B cell (primary cell): ENCODE data around the gene LATS1. TPM values are rescaled to one million over a fixed set of nuclear protein-coding genes. Genes with fewer than 3 reads are reported as not detected.
"Not testable (repeated sequence)": the region's sequence is repeated elsewhere in the genome, so short reads cannot be mapped to it uniquely, and the experiment has no call there.

Source experiments
- ATAC-seq: fragments of 200-7000 bp; cut with Tn5 transposase; one replicate; pipeline ENCODE4 v1.10.0; 2021; ENCODE audit warnings: low read depth, mild to moderate bottlenecking, moderate number of reproducible peaks, moderate library complexity
- CTCF ChIA-PET: fragments of 350-600 bp; sonication (Branson Sonifier 250); formaldehyde crosslinking; loops from one replicate; lab custom pipeline; 2021; ENCODE audit warnings: antibody characterized with exemption, inconsistent platforms; lab: Charles Lee
- POLR2A ChIA-PET: fragments of 350-600 bp; sonication (Branson Sonifier 250); formaldehyde crosslinking; loops from one replicate; lab custom pipeline; 2021; ENCODE audit warnings: antibody characterized with exemption; lab: Charles Lee
- DNase-seq: peaks from one replicate; pipeline ENCODE4 v3.0.0; 2013
- H2AFZ ChIP-seq: 2 replicates; pipeline ENCODE4 v1.6.1; 2012; ENCODE audit warnings: mild to moderate bottlenecking, low read depth, low read length; ENCODE audit not compliant: insufficient read depth, poor library complexity, severe bottlenecking
- H3K27ac ChIP-seq, 2 donors: 1 replicate in 1 of 2; 2 replicates in 1 of 2; pipeline ENCODE4 v1.5.1; 2012 to 2013; ENCODE audit warnings: low read length in 2 of 2, mild to moderate bottlenecking in 2 of 2, moderate library complexity in 1 of 2
- H3K27me3 ChIP-seq, 4 experiments: fragments of 200-600 bp in 1 of 4; sonication (generic) in 1 of 4; replicated peaks in 1 of 4; 1 replicate in 2 of 4; 2 replicates in 2 of 4; pipeline versions ENCODE4 v1.6.1 to v1.7.0; 2013 to 2016; ENCODE audit warnings: low read length in 3 of 4, mild to moderate bottlenecking in 2 of 4, mixed read lengths in 1 of 4, moderate library complexity in 1 of 4; ENCODE audit not compliant: insufficient read depth in 4 of 4, control insufficient read depth in 3 of 4; ENCODE audit errors: control extremely low read depth in 1 of 4
- H3K36me3 ChIP-seq, 2 experiments: replicated peaks in 1 of 2; 1 replicate in 1 of 2; 2 replicates in 1 of 2; pipeline versions ENCODE4 v1.6.1 to v1.7.1; 2013; ENCODE audit warnings: low read length in 1 of 2; ENCODE audit not compliant: insufficient read depth in 2 of 2, control insufficient read depth in 1 of 2; ENCODE audit errors: control extremely low read depth in 1 of 2, extremely low read depth in 1 of 2
- H3K4me1 ChIP-seq, 2 donors: fragments of 200-600 bp in 1 of 2; sonication (generic) in 1 of 2; 1 replicate in 1 of 2; 2 replicates in 1 of 2; pipeline versions ENCODE4 v1.5.1 to v1.6.1; 2013 to 2017; ENCODE audit warnings: low read length in 2 of 2; ENCODE audit not compliant: control insufficient read depth in 2 of 2, insufficient read depth in 2 of 2
- H3K4me2 ChIP-seq: replicated peaks from 2 replicates; pipeline ENCODE3; 2012; ENCODE audit warnings: mild to moderate bottlenecking, low read depth, low read length; ENCODE audit not compliant: poor library complexity, severe bottlenecking
- H3K4me3 ChIP-seq, 5 experiments: fragments of 200-600 bp in 1 of 5; sonication (generic) in 1 of 5; 1 replicate in 3 of 5; 2 replicates in 2 of 5; pipeline versions ENCODE4 v1.5.1 to v1.7.0; 2011 to 2016; ENCODE audit warnings: low read length in 4 of 5, mild to moderate bottlenecking in 4 of 5, low read depth in 2 of 5, control low read depth in 1 of 5, moderate library complexity in 1 of 5; ENCODE audit not compliant: insufficient read depth in 1 of 5; ENCODE audit errors: control extremely low read depth in 1 of 5, extremely low read depth in 1 of 5
- H3K79me2 ChIP-seq: fragments of 200-600 bp; sonication (generic); one replicate; pipeline ENCODE4 v1.6.0; 2016; ENCODE audit warnings: low read length; ENCODE audit not compliant: control insufficient read depth, insufficient read depth
- H3K9ac ChIP-seq: fragments of 200-600 bp; sonication (generic); 2 replicates; pipeline ENCODE4 v1.6.1; 2017; ENCODE audit warnings: mild to moderate bottlenecking, low read length, moderate library complexity
- H3K9me3 ChIP-seq, 3 donors: one replicate each; pipeline versions ENCODE4 v1.6.1 to v1.7.1; 2013; ENCODE audit warnings: low read length in 2 of 3; ENCODE audit not compliant: control insufficient read depth in 2 of 3, insufficient read depth in 1 of 3; ENCODE audit errors: control extremely low read depth in 1 of 3
- H4K20me1 ChIP-seq: 2 replicates; pipeline ENCODE4 v1.6.0; 2012; ENCODE audit warnings: mild to moderate bottlenecking, low read length; ENCODE audit not compliant: insufficient read depth, control insufficient read depth, poor library complexity, severe bottlenecking
- H3K27ac Mint-ChIP-seq: one replicate; pipeline ENCODE4 v1.8.0; 2021; ENCODE audit warnings: mixed read lengths
- H3K27me3 Mint-ChIP-seq: one replicate; pipeline ENCODE4 v1.8.0; 2021; ENCODE audit warnings: mixed read lengths
- H3K4me1 Mint-ChIP-seq: one replicate; pipeline ENCODE4 v1.8.0; 2021; ENCODE audit warnings: mixed read lengths
- H3K4me3 Mint-ChIP-seq: one replicate; pipeline ENCODE4 v1.8.0; 2021; ENCODE audit warnings: mixed read lengths
- H3K9me3 Mint-ChIP-seq: one replicate; pipeline ENCODE4 v1.8.0; 2022; ENCODE audit warnings: mixed read lengths; ENCODE audit not compliant: insufficient read depth
- EZH2 ChIP-seq: IDR thresholded peaks from 2 replicates; pipeline ENCODE4 v1.6.1; 2012; ENCODE audit warnings: borderline replicate concordance, low read depth, mild to moderate bottlenecking, moderate library complexity, low read length; ENCODE audit not compliant: insufficient read depth, poor library complexity, severe bottlenecking
- WGBS: methylation state at CpG from one replicate; pipeline ENCODE4 v1.1.5; 2013; ENCODE audit warnings: missing lambda C conversion rate; ENCODE audit not compliant: insufficient coverage; 5-methylcytosine and 5-hydroxymethylcytosine counted together
- intact Hi-C: fragments of 100-400 bp; cut with micrococcal nuclease; formaldehyde crosslinking; loops from one replicate; pipeline ENCODE4 v1.10.0; 2022
- polyA plus RNA-seq: library from polyadenylated mRNA; depleted of rRNA; stranded (reverse); fragments of >200 nt; gene quantifications from 2 replicates; pipeline ENCODE4 v1.2.3, GENCODE V29; 2012
- total RNA-seq, 2 donors: library from RNA; stranded (reverse); fragments of 120-200 nt in 1 of 2; gene quantifications; 1 replicate in 1 of 2; 2 replicates in 1 of 2; pipeline versions ENCODE4 v1.2.3 to v1.2.4, GENCODE V29; 2013 to 2022
- TF ChIP-seq, protein P1 (sequence below): fragments of 200-600 bp; IDR thresholded peaks from one replicate; pipeline ENCODE4 v1.8.0; 2022; ENCODE audit warnings: antibody characterized with exemption, mild to moderate bottlenecking

The LATS1 gene
- total and polyA plus RNA-seq, 2 donors (not counting 1 experiment from before 2014, with no cell fraction given): 11.6 to 48.0 TPM

- DNase-seq, H3K9me3 Mint-ChIP-seq, H3K36me3 ChIP-seq, H3K9me3 ChIP-seq, H3K27me3 ChIP-seq, H3K27me3 Mint-ChIP-seq, CTCF ChIA-PET: not testable (repeated sequence)
- intact Hi-C loops: loop anchor here (1.0 to 10.0 kb wide), 3 partner anchors 113 to 1706 kb away; partner anchors contain the start of genes LRP11 and RMND1
- H3K4me3 Mint-ChIP-seq: peak overlapping the region; percentile 90
- Histone ChIP-seq H3K4me2 (peak overlapping the region; percentile 96), H3K4me3 (peak overlapping the region in 4 of 5 experiments; percentile 81 to 95 (median 94)), H3K27ac (peak overlapping the region; percentile 70 to 74), H3K4me1 (peaks cover 23 to 29% of the 10 kb centered on the region in 2 donors), H3K9ac (peak overlapping the region; percentile 74), H2AFZ (peak overlapping the region; percentile 92), H4K20me1 (peaks cover 18% of the 10 kb centered on the region), H3K79me2 (peaks cover 81% of the 10 kb centered on the region)
- peaks cover 32% of the 10 kb centered on the region for H3K4me1 Mint-ChIP-seq
- peak overlapping the region; percentile 91 for H3K27ac Mint-ChIP-seq
- peak; percentile 0 for ATAC-seq
- POLR2A ChIA-PET: interaction anchor here (0.7 kb wide), 1 partner anchor 98 kb away, joined by 4 read pairs; no protein-coding TSS in a partner anchor
- WGBS: under 1% methylated on average over 25 of the region's 38 CpGs
These were observed 31.2 kb upstream of the LATS1 start for GRCh38 chr6:149749082-149749593.

- peaks cover 23 to 29% of the 10 kb centered on the region in 2 donors for H3K4me1 ChIP-seq
- H2AFZ ChIP-seq: peak within 1 kb of the TSS; percentile 93
- Mint-ChIP-seq H3K4me3 (peak within 1 kb of the TSS; percentile 96), H3K4me1 (peaks cover 28% of the 10 kb centered on the region), H3K27me3 (no peaks in the 10 kb centered on the region), H3K9me3 (no peaks in the 10 kb centered on the region), H3K27ac (peak within 1 kb of the TSS; percentile 90)
- peak within 1 kb of the TSS; percentile 63 to 65 for H3K27ac ChIP-seq
- H3K79me2 ChIP-seq: peaks cover 64% of the 10 kb centered on the region
- 5% methylated on average over 40 of the region's 41 CpGs for WGBS
- ChIA-PET POLR2A (interaction anchor here (0.8 kb wide), 1 partner anchor 29 kb away, joined by 3 read pairs; the partner anchor contains the start of gene LATS1), CTCF (interaction anchor here (1.1 to 1.5 kb wide), 2 partner anchors 29 to 1137 kb away, joined by 3 to 5 read pairs; partner anchors contain the start of gene LATS1)
- peaks cover 11% of the 10 kb centered on the region for H4K20me1 ChIP-seq
- H3K4me2 ChIP-seq: peak within 1 kb of the TSS; percentile 77
- TF ChIP-seq, protein P1, sequence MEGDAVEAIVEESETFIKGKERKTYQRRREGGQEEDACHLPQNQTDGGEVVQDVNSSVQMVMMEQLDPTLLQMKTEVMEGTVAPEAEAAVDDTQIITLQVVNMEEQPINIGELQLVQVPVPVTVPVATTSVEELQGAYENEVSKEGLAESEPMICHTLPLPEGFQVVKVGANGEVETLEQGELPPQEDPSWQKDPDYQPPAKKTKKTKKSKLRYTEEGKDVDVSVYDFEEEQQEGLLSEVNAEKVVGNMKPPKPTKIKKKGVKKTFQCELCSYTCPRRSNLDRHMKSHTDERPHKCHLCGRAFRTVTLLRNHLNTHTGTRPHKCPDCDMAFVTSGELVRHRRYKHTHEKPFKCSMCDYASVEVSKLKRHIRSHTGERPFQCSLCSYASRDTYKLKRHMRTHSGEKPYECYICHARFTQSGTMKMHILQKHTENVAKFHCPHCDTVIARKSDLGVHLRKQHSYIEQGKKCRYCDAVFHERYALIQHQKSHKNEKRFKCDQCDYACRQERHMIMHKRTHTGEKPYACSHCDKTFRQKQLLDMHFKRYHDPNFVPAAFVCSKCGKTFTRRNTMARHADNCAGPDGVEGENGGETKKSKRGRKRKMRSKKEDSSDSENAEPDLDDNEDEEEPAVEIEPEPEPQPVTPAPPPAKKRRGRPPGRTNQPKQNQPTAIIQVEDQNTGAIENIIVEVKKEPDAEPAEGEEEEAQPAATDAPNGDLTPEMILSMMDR: peak; percentile 71
- TF ChIP-seq EZH2: no peak
- H3K9ac ChIP-seq: peak within 1 kb of the TSS; percentile 79
- peaks cover 2 to 21% of the 10 kb centered on the region in 2 experiments for H3K36me3 ChIP-seq
- ATAC-seq (peak; percentile 67), DNase-seq (peak; percentile 93)
- H3K4me3 ChIP-seq: peak within 1 kb of the TSS; percentile 74 to 97 (median 80)
- intact Hi-C loops: loop anchor here (1.0 to 10.0 kb wide), 5 partner anchors 28 to 1708 kb away; partner anchors contain the start of genes KATNA1, LATS1, LRP11 and PPIL4
- no peaks in the 10 kb centered on the region for H3K9me3 ChIP-seq
- H3K27me3 ChIP-seq: no peaks in the 10 kb centered on the region
These were observed 28.4 kb upstream of the LATS1 start, which contains the start of gene NUP43 for GRCh38 chr6:149746147-149746946. NUP43 (minus strand) TSS chr6:149746529; CDS start chr6:149746495, 34 bp downstream.

GRCh38 chr6:149745252-149745651 is 27.4 kb upstream of the LATS1 start:
- POLR2A ChIA-PET, H3K27ac Mint-ChIP-seq, H3K27me3 Mint-ChIP-seq, H3K9me3 ChIP-seq, H3K27ac ChIP-seq, H3K9me3 Mint-ChIP-seq, H3K27me3 ChIP-seq, DNase-seq, H2AFZ ChIP-seq, H4K20me1 ChIP-seq, ATAC-seq: not testable (repeated sequence)
- Histone ChIP-seq H3K4me2 (peak overlapping the region; percentile 77), H3K4me1 (peaks cover 16 to 23% of the 10 kb centered on the region in 2 donors), H3K4me3 (peak overlapping the region in 3 of 5 experiments; percentile 80 to 97 (median 90)), H3K9ac (peak overlapping the region; percentile 79), H3K79me2 (peaks cover 60% of the 10 kb centered on the region), H3K36me3 (peaks cover 2 to 31% of the 10 kb centered on the region in 2 experiments)
- intact Hi-C loops: loop anchor here (5.0 to 10.0 kb wide), 2 partner anchors 117 to 1710 kb away; partner anchors contain the start of genes LRP11 and RMND1
- WGBS: 100% methylated on average over 3 of the region's 10 CpGs
- H3K4me1 Mint-ChIP-seq: peaks cover 22% of the 10 kb centered on the region
- H3K4me3 Mint-ChIP-seq: peak overlapping the region; percentile 96
- CTCF ChIA-PET: interaction anchor here (0.7 kb wide), 1 partner anchor 72 kb away, joined by 3 read pairs; no protein-coding TSS in a partner anchor
